HEK293 (cell line): ENCODE data around the gene ABLIM2.

Experiments used
- CTCF ChIP-seq: fragments of 450-650 bp; formaldehyde crosslinking; IDR thresholded peaks from 2 replicates; pipeline ENCODE4 v1.5.1; 2016; ENCODE audit warnings: missing biosample characterization, missing genetic modification characterization
- MEIS1 ChIP-seq: sonication (generic); formaldehyde crosslinking; IDR thresholded peaks from 2 replicates; pipeline ENCODE4 v1.8.1; 2022; ENCODE audit warnings: missing genetic modification reagents, mild to moderate bottlenecking, borderline replicate concordance
- ZBTB10 ChIP-seq: fragments of 450-650 bp; formaldehyde crosslinking; IDR thresholded peaks from 2 replicates; pipeline ENCODE4 v1.5.1; 2016; ENCODE audit warnings: missing biosample characterization, missing genetic modification characterization
- ZBTB11 ChIP-seq: fragments of 450-650 bp; formaldehyde crosslinking; conservative IDR thresholded peaks from 2 replicates; pipeline ENCODE4 v1.5.1; 2016; ENCODE audit warnings: low read depth, missing biosample characterization, missing genetic modification characterization
- ZBTB7A ChIP-seq: fragments of 450-650 bp; formaldehyde crosslinking; IDR thresholded peaks from 2 replicates; pipeline ENCODE4 v1.5.1; 2016; ENCODE audit warnings: low read depth, missing biosample characterization, missing genetic modification characterization
- ZFHX2 ChIP-seq: fragments of 450-650 bp; formaldehyde crosslinking; conservative IDR thresholded peaks from 2 replicates; pipeline ENCODE4 v1.5.1; 2016; ENCODE audit warnings: missing biosample characterization, missing genetic modification characterization
- ZNF639 ChIP-seq: fragments of 450-650 bp; formaldehyde crosslinking; IDR thresholded peaks from 2 replicates; pipeline ENCODE4 v1.5.1; 2016; ENCODE audit warnings: missing biosample characterization, missing genetic modification characterization
- ZNF660 ChIP-seq: fragments of 450-650 bp; IDR thresholded peaks from 2 replicates; pipeline ENCODE4 v1.5.1; 2018; ENCODE audit warnings: missing biosample characterization, mild to moderate bottlenecking, missing genetic modification characterization
- ZSCAN4 ChIP-seq: fragments of 450-650 bp; formaldehyde crosslinking; IDR thresholded peaks from 2 replicates; pipeline ENCODE4 v1.5.1; 2017; ENCODE audit warnings: missing biosample characterization, missing genetic modification characterization
- TF ChIP-seq, protein P1 (sequence below): fragments of 450-650 bp; formaldehyde crosslinking; conservative IDR thresholded peaks from 2 replicates; pipeline ENCODE4 v1.5.1; 2016; ENCODE audit warnings: low read depth, missing biosample characterization, missing genetic modification characterization
- TF ChIP-seq, protein P2 (sequence below): fragments of 450-650 bp; formaldehyde crosslinking; IDR thresholded peaks from 2 replicates; pipeline ENCODE4 v1.5.1; 2016; ENCODE audit warnings: missing biosample characterization, missing genetic modification characterization, low read depth
- TF ChIP-seq, protein P3 (sequence below): fragments of 450-650 bp; formaldehyde crosslinking; IDR thresholded peaks from 2 replicates; pipeline ENCODE4 v1.5.1; 2017; ENCODE audit warnings: missing biosample characterization, mild to moderate bottlenecking, missing genetic modification characterization, moderate library complexity
- TF ChIP-seq, protein P4 (sequence below): fragments of 450-650 bp; formaldehyde crosslinking; IDR thresholded peaks from 2 replicates; pipeline ENCODE4 v1.5.0; 2017; ENCODE audit warnings: missing biosample characterization, missing genetic modification characterization, borderline replicate concordance
- TF ChIP-seq, protein P5 (sequence below): fragments of 450-650 bp; formaldehyde crosslinking; IDR thresholded peaks from 2 replicates; pipeline ENCODE4 v1.5.1; 2016; ENCODE audit warnings: missing biosample characterization, missing genetic modification characterization

GRCh38 chr4:8033067-8033755 is 125.4 kb downstream of the ABLIM2 start:
- TF ChIP-seq CTCF (tag by site-specific recombination) (no peak), ZNF639 (tag by site-specific recombination) (no peak), ZSCAN4 (no peak), ZBTB7A (tag by site-specific recombination) (no peak), ZBTB11 (tag by site-specific recombination) (no peak), ZBTB10 (tag by site-specific recombination) (no peak), ZNF660 (no peak), ZFHX2 (tag by site-specific recombination) (no peak), MEIS1 (CRISPR knock-in tag) (no peak)
- TF ChIP-seq, protein P1, sequence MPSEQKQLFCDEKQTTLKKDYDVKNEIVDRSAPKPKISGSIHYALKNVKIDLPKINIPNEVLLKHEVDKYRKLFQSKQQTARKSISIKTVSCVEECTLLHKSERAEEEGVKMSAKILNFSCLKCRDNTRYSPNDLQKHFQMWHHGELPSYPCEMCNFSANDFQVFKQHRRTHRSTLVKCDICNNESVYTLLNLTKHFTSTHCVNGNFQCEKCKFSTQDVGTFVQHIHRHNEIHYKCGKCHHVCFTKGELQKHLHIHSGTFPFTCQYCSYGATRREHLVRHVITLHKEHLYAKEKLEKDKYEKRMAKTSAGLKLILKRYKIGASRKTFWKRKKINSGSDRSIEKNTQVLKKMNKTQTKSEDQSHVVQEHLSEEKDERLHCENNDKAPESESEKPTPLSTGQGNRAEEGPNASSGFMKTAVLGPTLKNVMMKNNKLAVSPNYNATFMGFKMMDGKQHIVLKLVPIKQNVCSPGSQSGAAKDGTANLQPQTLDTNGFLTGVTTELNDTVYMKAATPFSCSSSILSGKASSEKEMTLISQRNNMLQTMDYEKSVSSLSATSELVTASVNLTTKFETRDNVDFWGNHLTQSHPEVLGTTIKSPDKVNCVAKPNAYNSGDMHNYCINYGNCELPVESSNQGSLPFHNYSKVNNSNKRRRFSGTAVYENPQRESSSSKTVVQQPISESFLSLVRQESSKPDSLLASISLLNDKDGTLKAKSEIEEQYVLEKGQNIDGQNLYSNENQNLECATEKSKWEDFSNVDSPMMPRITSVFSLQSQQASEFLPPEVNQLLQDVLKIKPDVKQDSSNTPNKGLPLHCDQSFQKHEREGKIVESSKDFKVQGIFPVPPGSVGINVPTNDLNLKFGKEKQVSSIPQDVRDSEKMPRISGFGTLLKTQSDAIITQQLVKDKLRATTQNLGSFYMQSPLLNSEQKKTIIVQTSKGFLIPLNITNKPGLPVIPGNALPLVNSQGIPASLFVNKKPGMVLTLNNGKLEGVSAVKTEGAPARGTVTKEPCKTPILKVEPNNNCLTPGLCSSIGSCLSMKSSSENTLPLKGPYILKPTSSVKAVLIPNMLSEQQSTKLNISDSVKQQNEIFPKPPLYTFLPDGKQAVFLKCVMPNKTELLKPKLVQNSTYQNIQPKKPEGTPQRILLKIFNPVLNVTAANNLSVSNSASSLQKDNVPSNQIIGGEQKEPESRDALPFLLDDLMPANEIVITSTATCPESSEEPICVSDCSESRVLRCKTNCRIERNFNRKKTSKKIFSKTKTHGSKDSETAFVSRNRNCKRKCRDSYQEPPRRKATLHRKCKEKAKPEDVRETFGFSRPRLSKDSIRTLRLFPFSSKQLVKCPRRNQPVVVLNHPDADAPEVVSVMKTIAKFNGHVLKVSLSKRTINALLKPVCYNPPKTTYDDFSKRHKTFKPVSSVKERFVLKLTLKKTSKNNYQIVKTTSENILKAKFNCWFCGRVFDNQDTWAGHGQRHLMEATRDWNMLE (tag by site-specific recombination) = no peak
- TF ChIP-seq, protein P2, sequence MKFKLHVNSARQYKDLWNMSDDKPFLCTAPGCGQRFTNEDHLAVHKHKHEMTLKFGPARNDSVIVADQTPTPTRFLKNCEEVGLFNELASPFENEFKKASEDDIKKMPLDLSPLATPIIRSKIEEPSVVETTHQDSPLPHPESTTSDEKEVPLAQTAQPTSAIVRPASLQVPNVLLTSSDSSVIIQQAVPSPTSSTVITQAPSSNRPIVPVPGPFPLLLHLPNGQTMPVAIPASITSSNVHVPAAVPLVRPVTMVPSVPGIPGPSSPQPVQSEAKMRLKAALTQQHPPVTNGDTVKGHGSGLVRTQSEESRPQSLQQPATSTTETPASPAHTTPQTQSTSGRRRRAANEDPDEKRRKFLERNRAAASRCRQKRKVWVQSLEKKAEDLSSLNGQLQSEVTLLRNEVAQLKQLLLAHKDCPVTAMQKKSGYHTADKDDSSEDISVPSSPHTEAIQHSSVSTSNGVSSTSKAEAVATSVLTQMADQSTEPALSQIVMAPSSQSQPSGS (tag by site-specific recombination) = no peak
- TF ChIP-seq, protein P3, sequence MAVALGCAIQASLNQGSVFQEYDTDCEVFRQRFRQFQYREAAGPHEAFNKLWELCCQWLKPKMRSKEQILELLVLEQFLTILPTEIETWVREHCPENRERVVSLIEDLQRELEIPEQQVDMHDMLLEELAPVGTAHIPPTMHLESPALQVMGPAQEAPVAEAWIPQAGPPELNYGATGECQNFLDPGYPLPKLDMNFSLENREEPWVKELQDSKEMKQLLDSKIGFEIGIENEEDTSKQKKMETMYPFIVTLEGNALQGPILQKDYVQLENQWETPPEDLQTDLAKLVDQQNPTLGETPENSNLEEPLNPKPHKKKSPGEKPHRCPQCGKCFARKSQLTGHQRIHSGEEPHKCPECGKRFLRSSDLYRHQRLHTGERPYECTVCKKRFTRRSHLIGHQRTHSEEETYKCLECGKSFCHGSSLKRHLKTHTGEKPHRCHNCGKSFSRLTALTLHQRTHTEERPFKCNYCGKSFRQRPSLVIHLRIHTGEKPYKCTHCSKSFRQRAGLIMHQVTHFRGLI (tag by site-specific recombination) = no peak
- TF ChIP-seq, protein P4, sequence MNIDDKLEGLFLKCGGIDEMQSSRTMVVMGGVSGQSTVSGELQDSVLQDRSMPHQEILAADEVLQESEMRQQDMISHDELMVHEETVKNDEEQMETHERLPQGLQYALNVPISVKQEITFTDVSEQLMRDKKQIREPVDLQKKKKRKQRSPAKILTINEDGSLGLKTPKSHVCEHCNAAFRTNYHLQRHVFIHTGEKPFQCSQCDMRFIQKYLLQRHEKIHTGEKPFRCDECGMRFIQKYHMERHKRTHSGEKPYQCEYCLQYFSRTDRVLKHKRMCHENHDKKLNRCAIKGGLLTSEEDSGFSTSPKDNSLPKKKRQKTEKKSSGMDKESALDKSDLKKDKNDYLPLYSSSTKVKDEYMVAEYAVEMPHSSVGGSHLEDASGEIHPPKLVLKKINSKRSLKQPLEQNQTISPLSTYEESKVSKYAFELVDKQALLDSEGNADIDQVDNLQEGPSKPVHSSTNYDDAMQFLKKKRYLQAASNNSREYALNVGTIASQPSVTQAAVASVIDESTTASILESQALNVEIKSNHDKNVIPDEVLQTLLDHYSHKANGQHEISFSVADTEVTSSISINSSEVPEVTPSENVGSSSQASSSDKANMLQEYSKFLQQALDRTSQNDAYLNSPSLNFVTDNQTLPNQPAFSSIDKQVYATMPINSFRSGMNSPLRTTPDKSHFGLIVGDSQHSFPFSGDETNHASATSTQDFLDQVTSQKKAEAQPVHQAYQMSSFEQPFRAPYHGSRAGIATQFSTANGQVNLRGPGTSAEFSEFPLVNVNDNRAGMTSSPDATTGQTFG = no peak
- TF ChIP-seq, protein P5, sequence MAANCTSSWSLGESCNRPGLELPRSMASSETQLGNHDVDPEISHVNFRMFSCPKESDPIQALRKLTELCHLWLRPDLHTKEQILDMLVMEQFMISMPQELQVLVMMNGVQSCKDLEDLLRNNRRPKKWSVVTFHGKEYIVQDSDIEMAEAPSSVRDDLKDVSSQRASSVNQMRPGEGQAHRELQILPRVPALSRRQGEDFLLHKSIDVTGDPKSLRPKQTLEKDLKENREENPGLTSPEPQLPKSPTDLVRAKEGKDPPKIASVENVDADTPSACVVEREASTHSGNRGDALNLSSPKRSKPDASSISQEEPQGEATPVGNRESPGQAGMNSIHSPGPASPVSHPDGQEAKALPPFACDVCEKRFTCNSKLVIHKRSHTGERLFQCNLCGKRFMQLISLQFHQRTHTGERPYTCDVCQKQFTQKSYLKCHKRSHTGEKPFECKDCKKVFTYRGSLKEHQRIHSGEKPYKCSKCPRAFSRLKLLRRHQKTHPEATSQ (tag by site-specific recombination) = no peak
